Gastrocnemius medialis (tissue), 4 donors: ENCODE results near the gene ETF1. TPM values are rescaled to one million over a fixed set of nuclear protein-coding genes. Genes with fewer than 3 reads are reported as not detected.

Source experiments
- ATAC-seq, 2 donors: fragments of 150-250 bp; one replicate each; pipeline ENCODE4 v1.9.1; 2016
- DNase-seq, 2 donors: peaks; one replicate each; pipeline ENCODE4 v3.0.0-alpha.2; 2019
- H3K27ac ChIP-seq, 4 donors: fragments of 200-600 bp; sonication (generic); 1 replicate in 1 of 4; 2 replicates in 3 of 4; pipeline ENCODE4 v1.5.1; 2016 to 2018; ENCODE audit warnings: mild to moderate bottlenecking in 2 of 4, moderate library complexity in 1 of 4
- H3K27me3 ChIP-seq, 3 donors: fragments of 200-600 bp; sonication (generic) in 2 of 3; 1 replicate in 1 of 3; 2 replicates in 2 of 3; pipeline versions ENCODE4 v1.5.1 to v1.6.0; 2016 to 2019; ENCODE audit warnings: mild to moderate bottlenecking in 1 of 3, moderate library complexity in 1 of 3
- H3K36me3 ChIP-seq, 2 donors: fragments of 200-600 bp; sonication (generic) in 1 of 2; one replicate each; pipeline ENCODE4 v1.5.1; 2017 to 2018
- H3K4me1 ChIP-seq, 2 donors: fragments of 200-600 bp; sonication (generic) in 1 of 2; one replicate each; pipeline ENCODE4 v1.5.1; 2016 to 2017; ENCODE audit warnings: mild to moderate bottlenecking in 2 of 2
- H3K4me3 ChIP-seq, 4 donors: fragments of 200-600 bp; sonication (generic) in 3 of 4; 1 replicate in 1 of 4; 2 replicates in 3 of 4; pipeline ENCODE4 v1.5.1; 2016 to 2019; ENCODE audit warnings: mild to moderate bottlenecking in 2 of 4
- H3K9me3 ChIP-seq, 3 donors: fragments of 200-600 bp; sonication (generic) in 2 of 3; 1 replicate in 1 of 3; 2 replicates in 2 of 3; pipeline ENCODE4 v1.5.1; 2016 to 2019
- CTCF ChIP-seq, 5 experiments: fragments of 450-650 bp in 3 of 5; fragments of 200-600 bp in 2 of 5; sonication (generic) in 2 of 5; IDR thresholded peaks in 4 of 5; conservative IDR thresholded peaks in 1 of 5; 1 replicate in 4 of 5; 2 replicates in 1 of 5; pipeline ENCODE4 v1.5.1; 2016 to 2019; ENCODE audit warnings: antibody characterized with exemption in 5 of 5, mild to moderate bottlenecking in 3 of 5, moderate library complexity in 3 of 5
- POLR2A ChIP-seq, 2 donors: fragments of 450-650 bp; IDR thresholded peaks; one replicate each; pipeline ENCODE4 v1.6.1; 2017; ENCODE audit warnings: antibody characterized with exemption in 2 of 2, mild to moderate bottlenecking in 2 of 2, moderate library complexity in 2 of 2
- in situ Hi-C, 4 donors: fragments of 200-750 bp; cut with MboI; loops; one replicate each; pipeline versions ENCODE4 v1.15.0 to v1.8.0; 2017; ENCODE audit warnings: low sequenced_read_pairs in 4 of 4
- intact Hi-C: fragments of 100-400 bp; cut with DNase I; formaldehyde crosslinking; loops from one replicate; pipeline ENCODE4 v1.15.1; 2023; ENCODE audit warnings: low total_unique reads
- total RNA-seq, 4 donors: library from RNA; depleted of rRNA; stranded (reverse); fragments of >200 nt; gene quantifications; one replicate each; pipeline versions ENCODE4 v1.1.0 to v1.2.3, GENCODE V29; 2016

ETF1 gene
- total RNA-seq, 4 donors from 2014 or later = 99.9 to 139 (median 117) TPM

GRCh38 chr5:138549414-138549813, 6.4 kb upstream of the ETF1 start:
- TF ChIP-seq CTCF (IDR thresholded peaks at IDR 0.05 in 4 of 5, conservative IDR thresholded peaks at IDR 0.05 in 1 of 5) (no peak), POLR2A (IDR thresholded peaks at IDR 0.05) (no peak)
- no peaks in the 10 kb centered on the region for H3K9me3 ChIP-seq
- H3K4me1 ChIP-seq = peaks cover 37 to 38% of the 10 kb centered on the region in 2 donors
- no peak overlapping the region for H3K27ac ChIP-seq
- in situ Hi-C loops = no loop called here
- DNase-seq (no peak), ATAC-seq (no peak)
- no peaks in the 10 kb centered on the region for H3K27me3 ChIP-seq
- peaks cover 0 to 17% of the 10 kb centered on the region in 2 donors for H3K36me3 ChIP-seq
- no peak overlapping the region for H3K4me3 ChIP-seq
- intact Hi-C loops = no loop called here

GRCh38 chr5:138545919-138546562, 3.0 kb upstream of the ETF1 start:
- in situ Hi-C loops = no loop called here
- intact Hi-C loops = no loop called here
- H3K27ac ChIP-seq = peak overlapping the region; percentile 95 to 100 (median 98)

GRCh38 chr5:138544181-138545134, 1.4 kb upstream of the ETF1 start:
- TF ChIP-seq POLR2A (IDR thresholded peaks at IDR 0.05) (no peak), CTCF (IDR thresholded peaks at IDR 0.05 in 4 of 5, conservative IDR thresholded peaks at IDR 0.05 in 1 of 5) (no peak)
- Histone ChIP-seq H3K4me3 (peak overlapping the region; percentile 81 to 98 (median 88)), H3K9me3 (no peaks in the 10 kb centered on the region), H3K4me1 (peaks cover 63 to 65% of the 10 kb centered on the region in 2 donors), H3K36me3 (no peaks in the 10 kb centered on the region), H3K27ac (peak overlapping the region; percentile 95 to 100 (median 98)), H3K27me3 (no peaks in the 10 kb centered on the region)
- peak; percentile 7 to 21 for ATAC-seq
- in situ Hi-C loops = no loop called here
- peak; percentile 37 to 64 for DNase-seq
- intact Hi-C loops = loop anchor here (5.0 kb wide), 1 partner anchor 157 kb away; no protein-coding TSS in a partner anchor

More at GRCh38 chr5:138545919-138546562, 3.0 kb upstream of the ETF1 start:
- Histone ChIP-seq H3K4me3 (peak overlapping the region in 1 of 4 donors; percentile 6), H3K9me3 (no peaks in the 10 kb centered on the region), H3K4me1 (peaks cover 48 to 49% of the 10 kb centered on the region in 2 donors), H3K36me3 (no peaks in the 10 kb centered on the region), H3K27me3 (no peaks in the 10 kb centered on the region)
- DNase-seq (no peak), ATAC-seq (no peak)
- TF ChIP-seq CTCF (IDR thresholded peaks at IDR 0.05 in 4 of 5, conservative IDR thresholded peaks at IDR 0.05 in 1 of 5) (no peak), POLR2A (IDR thresholded peaks at IDR 0.05) (no peak)

GRCh38 chr5:138543730-138544104, 681 bp upstream of the ETF1 start:
- peak; percentile 71 to 73 for ATAC-seq
- intact Hi-C loops (loop anchor here (1.0 to 5.0 kb wide), 4 partner anchors 32 to 206 kb away; partner anchors contain the start of genes EGR1 and HSPA9), in situ Hi-C loops (no loop called here)
- H3K27ac ChIP-seq = peak overlapping the region; percentile 95 to 100 (median 98)
- H3K27me3 ChIP-seq = no peaks in the 10 kb centered on the region
- H3K4me1 ChIP-seq = peaks cover 71 to 72% of the 10 kb centered on the region in 2 donors
- peak overlapping the region; percentile 81 to 98 (median 88) for H3K4me3 ChIP-seq
- no peaks in the 10 kb centered on the region for H3K36me3 ChIP-seq
- no peak for DNase-seq
- no peak for TF ChIP-seq CTCF (IDR thresholded peaks at IDR 0.05 in 4 of 5, conservative IDR thresholded peaks at IDR 0.05 in 1 of 5)
- no peak for TF ChIP-seq POLR2A (IDR thresholded peaks at IDR 0.05)
- no peaks in the 10 kb centered on the region for H3K9me3 ChIP-seq
